ENCODE results near the gene LIPK. TPM values are rescaled to one million over a fixed set of nuclear protein-coding genes. Genes with fewer than 3 reads are reported as not detected.

LIPK gene
- total RNA-seq, 1 experiment from 2014 or later, result not detected

DNA sequence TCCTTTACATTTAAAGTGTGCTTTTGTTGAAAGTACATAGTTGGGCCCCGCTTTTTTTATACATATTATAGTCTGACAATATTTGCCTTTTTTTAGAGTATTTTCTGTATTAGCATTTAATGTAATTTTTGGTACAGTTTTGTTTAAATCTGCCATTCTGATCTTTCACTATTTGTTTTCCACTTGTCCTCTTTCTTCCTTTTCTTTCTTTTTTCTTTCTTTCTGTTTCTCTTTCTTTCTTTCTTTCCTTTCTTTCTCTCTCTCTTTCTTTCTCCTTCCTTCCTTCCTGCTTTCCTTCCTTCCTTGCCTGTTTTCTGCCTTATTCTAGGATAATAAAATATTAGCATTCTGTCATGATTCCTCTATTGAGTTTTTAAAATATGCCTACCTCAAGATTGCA is 9.5 kb downstream of the LIPK start:
- Histone ChIP-seq H2AFZ (no peak overlapping the region), H3K9me3 (ENCODE audit: insufficient read depth, low read depth) (no peaks in the 10 kb centered on the region), H3K79me2 (ENCODE audit: low read depth) (no peaks in the 10 kb centered on the region), H3K4me1 (replicated peaks; ENCODE audit: insufficient read depth) (no peaks in the 10 kb centered on the region), H3K36me3 (ENCODE audit: low read depth) (no peaks in the 10 kb centered on the region), H4K20me1 (ENCODE audit: insufficient read depth) (no peaks in the 10 kb centered on the region), H3F3A (ENCODE audit: insufficient read depth, low read depth) (no peaks in the 10 kb centered on the region), H3K4me2 (no peak overlapping the region), H3K9me2 (ENCODE audit: insufficient read depth) (no peaks in the 10 kb centered on the region), H3K27ac (no peak overlapping the region), H3K4me3 (no peak overlapping the region), H3K27me3 (ENCODE audit: insufficient read depth, low read depth) (no peaks in the 10 kb centered on the region)
- DNase-seq, result no peak
- CTCF ChIA-PET, result no interaction called here
- TF ChIP-seq, protein P1, sequence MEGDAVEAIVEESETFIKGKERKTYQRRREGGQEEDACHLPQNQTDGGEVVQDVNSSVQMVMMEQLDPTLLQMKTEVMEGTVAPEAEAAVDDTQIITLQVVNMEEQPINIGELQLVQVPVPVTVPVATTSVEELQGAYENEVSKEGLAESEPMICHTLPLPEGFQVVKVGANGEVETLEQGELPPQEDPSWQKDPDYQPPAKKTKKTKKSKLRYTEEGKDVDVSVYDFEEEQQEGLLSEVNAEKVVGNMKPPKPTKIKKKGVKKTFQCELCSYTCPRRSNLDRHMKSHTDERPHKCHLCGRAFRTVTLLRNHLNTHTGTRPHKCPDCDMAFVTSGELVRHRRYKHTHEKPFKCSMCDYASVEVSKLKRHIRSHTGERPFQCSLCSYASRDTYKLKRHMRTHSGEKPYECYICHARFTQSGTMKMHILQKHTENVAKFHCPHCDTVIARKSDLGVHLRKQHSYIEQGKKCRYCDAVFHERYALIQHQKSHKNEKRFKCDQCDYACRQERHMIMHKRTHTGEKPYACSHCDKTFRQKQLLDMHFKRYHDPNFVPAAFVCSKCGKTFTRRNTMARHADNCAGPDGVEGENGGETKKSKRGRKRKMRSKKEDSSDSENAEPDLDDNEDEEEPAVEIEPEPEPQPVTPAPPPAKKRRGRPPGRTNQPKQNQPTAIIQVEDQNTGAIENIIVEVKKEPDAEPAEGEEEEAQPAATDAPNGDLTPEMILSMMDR (conservative IDR thresholded peaks at IDR 0.05), result no peak
- no peak for TF ChIP-seq EZH2 (IDR thresholded peaks at IDR 0.05; ENCODE audit: low read depth)
- intact Hi-C loops (cut with micrococcal nuclease; ENCODE audit: unreplicated experiment), result no loop called here
- BruUV-seq (replicated peaks), result no TSS peak
- POLR2A ChIA-PET (ENCODE audit: unreplicated experiment), result no interaction called here

DNA sequence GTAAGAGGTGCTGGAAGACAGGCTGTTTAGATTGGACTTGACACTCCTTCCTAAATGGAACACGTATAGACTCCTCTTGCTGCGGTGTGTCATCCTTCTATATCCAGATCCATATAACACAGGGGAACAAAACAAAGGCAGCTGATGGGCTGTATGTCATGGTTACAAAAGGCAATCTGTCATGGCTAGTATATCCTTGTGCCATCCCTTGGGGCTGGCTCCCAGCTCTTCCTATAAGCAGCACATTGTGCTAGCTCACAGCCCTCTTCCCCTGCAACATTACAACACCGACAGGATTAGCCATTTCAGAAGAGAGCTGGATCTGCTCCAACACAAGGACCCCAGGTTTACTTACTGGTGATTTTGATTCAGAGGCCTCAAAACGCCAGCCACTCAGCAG is 15.3 kb downstream of the LIPK start:
- TF ChIP-seq EZH2 (IDR thresholded peaks at IDR 0.05; ENCODE audit: low read depth), result no peak
- TF ChIP-seq, protein P1 (conservative IDR thresholded peaks at IDR 0.05), result no peak
- intact Hi-C loops (cut with micrococcal nuclease; ENCODE audit: unreplicated experiment), result no loop called here
- ChIA-PET CTCF (no interaction called here), POLR2A (ENCODE audit: unreplicated experiment) (no interaction called here)
- Histone ChIP-seq H3K27me3 (ENCODE audit: insufficient read depth, low read depth) (no peaks in the 10 kb centered on the region), H3K4me2 (no peak overlapping the region), H3K9me2 (ENCODE audit: insufficient read depth) (no peaks in the 10 kb centered on the region), H3K27ac (no peak overlapping the region), H3K9me3 (ENCODE audit: insufficient read depth, low read depth) (no peaks in the 10 kb centered on the region), H3K4me3 (no peak overlapping the region), H3K36me3 (ENCODE audit: low read depth) (no peaks in the 10 kb centered on the region), H3K79me2 (ENCODE audit: low read depth) (no peaks in the 10 kb centered on the region), H3F3A (ENCODE audit: insufficient read depth, low read depth) (no peaks in the 10 kb centered on the region), H3K4me1 (replicated peaks; ENCODE audit: insufficient read depth) (no peaks in the 10 kb centered on the region), H4K20me1 (ENCODE audit: insufficient read depth) (no peaks in the 10 kb centered on the region), H2AFZ (no peak overlapping the region)
- BruUV-seq (replicated peaks), result no TSS peak
- no peak for DNase-seq

GRCh38 chr10:88725798-88726197 is 19.7 kb downstream of the LIPK start:
- H2AFZ ChIP-seq, result no peak overlapping the region
- no peaks in the 10 kb centered on the region for H3K9me2 ChIP-seq (ENCODE audit: insufficient read depth)
- no peak overlapping the region for H3K4me2 ChIP-seq
- TF ChIP-seq, protein P1 (conservative IDR thresholded peaks at IDR 0.05), result no peak
- no peak for TF ChIP-seq EZH2 (IDR thresholded peaks at IDR 0.05; ENCODE audit: low read depth)
- H3K79me2 ChIP-seq (ENCODE audit: low read depth), result no peaks in the 10 kb centered on the region
- no peak overlapping the region for H3K27ac ChIP-seq
- no peaks in the 10 kb centered on the region for H4K20me1 ChIP-seq (ENCODE audit: insufficient read depth)
- intact Hi-C loops (cut with micrococcal nuclease; ENCODE audit: unreplicated experiment), result no loop called here
- no peaks in the 10 kb centered on the region for H3K36me3 ChIP-seq (ENCODE audit: low read depth)
- H3K4me1 ChIP-seq (replicated peaks; ENCODE audit: insufficient read depth), result no peaks in the 10 kb centered on the region
- DNase-seq, result no peak
- ChIA-PET CTCF (no interaction called here), POLR2A (ENCODE audit: unreplicated experiment) (no interaction called here)
- BruUV-seq (replicated peaks), result no TSS peak
- H3F3A ChIP-seq (ENCODE audit: insufficient read depth, low read depth), result no peaks in the 10 kb centered on the region
- no peaks in the 10 kb centered on the region for H3K9me3 ChIP-seq (ENCODE audit: insufficient read depth, low read depth)
- no peaks in the 10 kb centered on the region for H3K27me3 ChIP-seq (ENCODE audit: insufficient read depth, low read depth)
- H3K4me3 ChIP-seq, result no peak overlapping the region
